HL-60 (cell line): Measurements from ENCODE around the gene RGS6.

ENCODE experiments used
- DNase-seq, 2 experiments: peaks; one replicate each; pipeline ENCODE4 v3.0.0-alpha.2; 2010 to 2020; ENCODE audit warnings: low read depth in 1 of 2, low spot score in 1 of 2
- H3K27ac ChIP-seq: fragments of 250-450 bp; sonication (Bioruptor Pico); replicated peaks from 2 replicates; pipeline ENCODE4 v1.5.1; 2020; ENCODE audit warnings: mild to moderate bottlenecking, moderate library complexity
- H3K27me3 ChIP-seq: fragments of 250-450 bp; sonication (Bioruptor Pico); 2 replicates; pipeline ENCODE4 v1.5.1; 2021; ENCODE audit warnings: mild to moderate bottlenecking, moderate library complexity; ENCODE audit not compliant: insufficient read depth, poor library complexity, severe bottlenecking
- H3K4me3 ChIP-seq: replicated peaks from 2 replicates; pipeline ENCODE4 v1.5.1; 2011; ENCODE audit warnings: mild to moderate bottlenecking, control low read depth, low read length; ENCODE audit not compliant: insufficient read depth
- CTCF ChIP-seq: IDR thresholded peaks from one replicate; pipeline ENCODE4 v1.5.1; 2011; ENCODE audit warnings: low read length, control low read depth, inconsistent platforms; ENCODE audit not compliant: insufficient read depth
- GABPA ChIP-seq: IDR thresholded peaks from 2 replicates; pipeline ENCODE4 v1.6.1; 2012; ENCODE audit warnings: low read depth
- POLR2AphosphoS5 ChIP-seq: IDR thresholded peaks from 2 replicates; pipeline ENCODE4 v1.6.1; 2012; ENCODE audit warnings: low read depth
- REST ChIP-seq: IDR thresholded peaks from 2 replicates; pipeline ENCODE4 v1.6.1; 2012; ENCODE audit warnings: low read depth; ENCODE audit not compliant: insufficient replicate concordance
- SPI1 ChIP-seq: IDR thresholded peaks from 2 replicates; pipeline ENCODE4 v1.6.1; 2012; ENCODE audit warnings: low read depth, mild to moderate bottlenecking, borderline replicate concordance

The RGS6 gene

DNA sequence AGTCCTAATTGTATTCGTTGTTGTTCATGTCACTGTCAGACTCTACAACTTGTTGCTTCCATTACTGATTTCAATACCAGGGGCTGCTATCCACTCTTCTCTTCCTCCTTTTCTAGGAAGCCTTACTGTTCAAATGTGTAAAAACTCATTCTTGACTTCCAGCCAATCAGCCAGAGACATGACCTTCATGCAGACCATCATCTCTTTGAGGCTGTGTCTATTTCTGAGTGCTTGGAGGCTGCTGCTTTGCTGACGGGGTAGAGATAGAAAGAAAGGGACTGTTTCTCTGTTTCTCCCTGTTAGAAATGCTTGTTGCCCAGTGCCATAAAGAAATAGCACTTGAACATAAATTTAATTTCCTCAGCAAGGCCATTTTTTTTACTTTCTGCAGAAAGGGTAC, 282.9 kb downstream of the RGS6 start:
- TF ChIP-seq GABPA (no peak), POLR2AphosphoS5 (no peak), CTCF (no peak), SPI1 (no peak), REST (no peak)
- no peak overlapping the region for H3K27ac ChIP-seq
- H3K27me3 ChIP-seq: no peaks in the 10 kb centered on the region
- H3K4me3 ChIP-seq: no peak overlapping the region
- DNase-seq: no peak

DNA sequence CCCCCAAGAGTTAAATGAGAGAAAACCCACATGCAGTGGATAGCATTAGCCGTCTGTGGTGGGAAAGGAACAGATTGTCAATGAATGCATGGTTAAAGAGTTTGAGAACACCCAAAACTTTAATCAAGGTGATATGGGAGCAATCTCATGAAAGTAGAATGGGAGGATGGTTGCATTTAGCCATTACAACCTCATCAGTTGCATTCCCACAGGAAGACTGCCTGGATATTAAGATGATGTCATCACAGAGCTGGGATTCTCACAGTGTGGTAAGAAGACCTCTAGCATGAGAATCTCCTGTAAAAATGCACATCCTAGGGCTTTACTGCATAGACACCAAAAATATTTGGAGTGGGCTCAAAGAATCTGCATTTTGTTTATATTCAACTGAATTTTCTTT, 284.9 kb downstream of the RGS6 start:
- DNase-seq: no peak
- H3K27me3 ChIP-seq: no peaks in the 10 kb centered on the region
- H3K4me3 ChIP-seq: no peak overlapping the region
- no peak overlapping the region for H3K27ac ChIP-seq
- TF ChIP-seq CTCF (no peak), GABPA (no peak), POLR2AphosphoS5 (no peak), REST (no peak), SPI1 (no peak)

GRCh38 chr14:72222046-72222445, 289.8 kb downstream of the RGS6 start:
- no peak for TF ChIP-seq POLR2AphosphoS5
- no peak for TF ChIP-seq GABPA
- TF ChIP-seq CTCF: no peak
- TF ChIP-seq SPI1: no peak
- TF ChIP-seq REST: no peak
- H3K27ac ChIP-seq: no peak overlapping the region
- H3K27me3 ChIP-seq: no peaks in the 10 kb centered on the region
- no peak for DNase-seq
- no peak overlapping the region for H3K4me3 ChIP-seq
